HCT116 (cell line): Measurements from ENCODE around the gene AVEN. TPM values are rescaled to one million over a fixed set of nuclear protein-coding genes. Genes with fewer than 3 reads are reported as not detected.

Source experiments
- ATAC-seq: fragments of 200-7000 bp; cut with Tn5 transposase; 2 replicates; pipeline ENCODE4 v1.9.1; 2020; ENCODE audit warnings: mild to moderate bottlenecking, moderate library complexity
- BruUV-seq: library from RNA; stranded (reverse); fragments of 400-500 nt; replicated peaks from 2 replicates; lab custom pipeline; 2021; lab: Mats Ljungman, UMichigan
- CTCF ChIA-PET: fragments of 300-600 bp; sonication (Branson Sonifier 250); formaldehyde crosslinking; loops from one replicate; lab custom pipeline; 2021; ENCODE audit warnings: antibody characterized with exemption; lab: Charles Lee
- POLR2A ChIA-PET: fragments of 300-600, 350-600 bp; sonication (Branson Sonifier 250); formaldehyde crosslinking; loops from one replicate; lab custom pipeline; 2021; ENCODE audit warnings: antibody characterized with exemption; lab: Charles Lee
- RAD21 ChIA-PET, 2 experiments: fragments of 300-600 bp; sonication (Branson Sonifier 250); formaldehyde crosslinking; loops; one replicate each; lab custom pipeline; 2023; ENCODE audit warnings: low total read pairs in 2 of 2; ENCODE audit not compliant: uncharacterized antibody in 2 of 2, unreplicated experiment in 2 of 2, low non-redundant PET in 1 of 2; lab: Charles Lee
- DNase-seq: peaks from one replicate; pipeline ENCODE4 v3.0.0-alpha.2; 2010; ENCODE audit warnings: low read depth, low spot score
- H2AFZ ChIP-seq: fragments of 200-600 bp; shearing (Covaris generic), sonication (generic); 2 replicates; pipeline ENCODE4 v1.6.1; 2017; ENCODE audit warnings: low read depth, mixed run types, mixed read lengths, antibody characterized with exemption, low read length; ENCODE audit not compliant: poor library complexity, severe bottlenecking
- H3K27ac ChIP-seq: 2 replicates; pipeline ENCODE4 v1.5.1; 2012; ENCODE audit warnings: low read depth, low read length
- H3K27me3 ChIP-seq: fragments of 200-600 bp; sonication (generic); 2 replicates; pipeline ENCODE4 v1.6.1; 2016; ENCODE audit warnings: mixed run types, low read length, mixed read lengths; ENCODE audit not compliant: insufficient read depth
- H3K36me3 ChIP-seq, 2 experiments: fragments of 200-500 bp in 1 of 2; fragments of 200-600 bp in 1 of 2; sonication (Bioruptor generic) in 1 of 2; sonication (generic) in 1 of 2; 2 replicates each; pipeline versions ENCODE4 v1.5.1 to v1.6.1; 2014 to 2016; ENCODE audit warnings: low read length in 2 of 2, inconsistent platforms in 1 of 2, mixed read lengths in 1 of 2, mixed run types in 1 of 2; ENCODE audit not compliant: insufficient read depth in 2 of 2, control insufficient read depth in 1 of 2
- H3K4me1 ChIP-seq, 2 experiments: fragments of 200-600 bp in 1 of 2; sonication (generic) in 1 of 2; 2 replicates each; pipeline versions ENCODE4 v1.5.1 to v1.6.1; 2012 to 2017; ENCODE audit warnings: low read length in 2 of 2, inconsistent platforms in 1 of 2, mild to moderate bottlenecking in 1 of 2, mixed read lengths in 1 of 2, mixed run types in 1 of 2, moderate library complexity in 1 of 2; ENCODE audit not compliant: insufficient read depth in 2 of 2, control insufficient read depth in 1 of 2
- H3K4me2 ChIP-seq: fragments of 200-600 bp; sonication (generic); 2 replicates; pipeline ENCODE4 v1.6.1; 2017; ENCODE audit warnings: mixed run types, low read length, mixed read lengths
- H3K4me3 ChIP-seq, 2 experiments: fragments of 200-600 bp in 1 of 2; sonication (generic) in 1 of 2; replicated peaks in 1 of 2; 2 replicates each; pipeline ENCODE4 v1.5.1; 2011 to 2016; ENCODE audit warnings: low read length in 2 of 2, control low read depth in 1 of 2, low read depth in 1 of 2, mild to moderate bottlenecking in 1 of 2, mixed read lengths in 1 of 2, mixed run types in 1 of 2
- H3K79me2 ChIP-seq: fragments of 200-600 bp; sonication (generic); 2 replicates; pipeline ENCODE4 v1.6.1; 2017; ENCODE audit warnings: mild to moderate bottlenecking, mixed run types, low read length, moderate library complexity, mixed read lengths; ENCODE audit not compliant: insufficient read depth
- H3K9ac ChIP-seq: fragments of 200-600 bp; sonication (generic); 2 replicates; pipeline ENCODE4 v1.6.1; 2016; ENCODE audit warnings: low read length, mixed read lengths
- H3K9me2 ChIP-seq: fragments of 200-600 bp; sonication (generic), shearing (Covaris generic); 2 replicates; pipeline ENCODE4 v1.6.1; 2017; ENCODE audit warnings: mixed run types, mild to moderate bottlenecking, moderate library complexity; ENCODE audit not compliant: insufficient read depth
- H3K9me3 ChIP-seq, 2 experiments: fragments of 200-500 bp in 1 of 2; fragments of 200-600 bp in 1 of 2; sonication (Bioruptor generic) in 1 of 2; sonication (generic) in 1 of 2; 2 replicates each; pipeline ENCODE4 v1.6.1; 2014 to 2017; ENCODE audit warnings: low read length in 2 of 2, mixed read lengths in 2 of 2, inconsistent platforms in 1 of 2, low read depth in 1 of 2, mild to moderate bottlenecking in 1 of 2, mixed run types in 1 of 2, moderate library complexity in 1 of 2; ENCODE audit not compliant: control insufficient read depth in 1 of 2, insufficient read depth in 1 of 2
- H4K20me1 ChIP-seq: fragments of 200-600 bp; sonication (generic), shearing (Covaris generic); 2 replicates; pipeline ENCODE4 v1.6.1; 2017; ENCODE audit warnings: mixed run types, mild to moderate bottlenecking, moderate library complexity; ENCODE audit not compliant: insufficient read depth
- ATF3 ChIP-seq: IDR thresholded peaks from 2 replicates; pipeline ENCODE4 v1.6.1; 2012
- CTCF ChIP-seq, 3 experiments: fragments of 200-600 bp in 1 of 3; sonication (generic) in 1 of 3; IDR thresholded peaks in 2 of 3; conservative IDR thresholded peaks in 1 of 3; 2 replicates each; pipeline ENCODE4 v1.5.1; 2012 to 2017; ENCODE audit warnings: low read depth in 2 of 3, low read length in 2 of 3, antibody characterized with exemption in 1 of 3, borderline replicate concordance in 1 of 3, control low read depth in 1 of 3, mild to moderate bottlenecking in 1 of 3, mixed read lengths in 1 of 3, mixed run types in 1 of 3, moderate library complexity in 1 of 3; ENCODE audit not compliant: insufficient read depth in 1 of 3
- EZH2 ChIP-seq: fragments of 200-600 bp; sonication (generic); IDR thresholded peaks from 2 replicates; pipeline ENCODE4 v1.6.1; 2017; ENCODE audit warnings: antibody characterized with exemption, mixed run types
- JUND ChIP-seq: IDR thresholded peaks from 2 replicates; pipeline ENCODE4 v1.6.1; 2012
- MAX ChIP-seq: IDR thresholded peaks from 2 replicates; pipeline ENCODE4 v1.6.1; 2012
- REST ChIP-seq: IDR thresholded peaks from 2 replicates; pipeline ENCODE4 v1.6.1; 2012; ENCODE audit warnings: low read depth
- SIN3A ChIP-seq: IDR thresholded peaks from 2 replicates; pipeline ENCODE4 v1.6.1; 2012; ENCODE audit warnings: low read depth
- SRF ChIP-seq: IDR thresholded peaks from 2 replicates; pipeline ENCODE4 v1.6.1; 2012; ENCODE audit warnings: low read depth
- TCF7L2 ChIP-seq: IDR thresholded peaks from 2 replicates; pipeline ENCODE4 v1.7.0; 2011; ENCODE audit warnings: borderline replicate concordance, inconsistent platforms; ENCODE audit not compliant: insufficient read depth, insufficient read length; ENCODE audit errors: extremely low read depth
- ZBTB33 ChIP-seq: IDR thresholded peaks from 2 replicates; pipeline ENCODE4 v1.6.1; 2011; ENCODE audit warnings: mild to moderate bottlenecking, low read length, moderate library complexity; ENCODE audit not compliant: insufficient replicate concordance; ENCODE audit errors: extremely low read depth
- ZNF274 ChIP-seq: fragments of 200-500 bp; sonication (Bioruptor generic); IDR thresholded peaks from 2 replicates; pipeline ENCODE4 v1.6.1; 2014; ENCODE audit warnings: mild to moderate bottlenecking, low read depth, low read length, inconsistent platforms
- intact Hi-C: fragments of 100-400 bp; cut with micrococcal nuclease; formaldehyde crosslinking; loops from 2 replicates; pipeline ENCODE4 v1.10.0; 2022
- total RNA-seq: library from RNA; stranded (reverse); gene quantifications from one replicate; pipeline ENCODE4 v1.2.1, GENCODE V29; 2021; ENCODE audit not compliant: unreplicated experiment

AVEN gene
- total RNA-seq, 1 experiment from 2014 or later: 6.8 TPM

- H3K9me2 ChIP-seq: no peaks in the 10 kb centered on the region
- RAD21 ChIA-PET: no interaction called here
- POLR2A ChIA-PET: no interaction called here
- H3K36me3 ChIP-seq: no peaks in the 10 kb centered on the region
- no peaks in the 10 kb centered on the region for H3K4me1 ChIP-seq
- H3K9ac ChIP-seq: no peak overlapping the region
- no peak overlapping the region for H3K27ac ChIP-seq
- CTCF ChIA-PET: no interaction called here
- no peak overlapping the region for H2AFZ ChIP-seq
- no peaks in the 10 kb centered on the region for H3K27me3 ChIP-seq
- no TSS peak for BruUV-seq
- intact Hi-C loops: no loop called here
- DNase-seq: no peak
- TF ChIP-seq EZH2: no peak
- no peak for TF ChIP-seq ATF3
- TF ChIP-seq ZNF274: no peak
- H3K9me3 ChIP-seq: no peaks in the 10 kb centered on the region
- H3K4me3 ChIP-seq: no peak overlapping the region
- no peak overlapping the region for H3K4me2 ChIP-seq
- H4K20me1 ChIP-seq: no peaks in the 10 kb centered on the region
- ATAC-seq: no peak
- H3K79me2 ChIP-seq: no peaks in the 10 kb centered on the region
Observed at GRCh38 chr15:33934921-33935320, 104.1 kb downstream of the AVEN start.

GRCh38 chr15:33934396-33934795 lies 104.6 kb downstream of the AVEN start:
- Histone ChIP-seq H3K79me2 (no peaks in the 10 kb centered on the region), H3K27ac (no peak overlapping the region), H3K27me3 (no peaks in the 10 kb centered on the region), H2AFZ (no peak overlapping the region), H3K9me2 (no peaks in the 10 kb centered on the region), H3K9me3 (no peaks in the 10 kb centered on the region), H3K4me3 (no peak overlapping the region), H3K9ac (no peak overlapping the region), H4K20me1 (no peaks in the 10 kb centered on the region), H3K4me2 (no peak overlapping the region), H3K36me3 (no peaks in the 10 kb centered on the region), H3K4me1 (no peaks in the 10 kb centered on the region)
- POLR2A ChIA-PET: interaction anchor here (0.6 kb wide), 1 partner anchor 35 kb away, joined by 3 read pairs; no protein-coding TSS in a partner anchor
- DNase-seq (no peak), ATAC-seq (no peak)
- CTCF ChIA-PET: no interaction called here
- intact Hi-C loops: no loop called here
- no TSS peak for BruUV-seq
- RAD21 ChIA-PET: no interaction called here
- no peak for TF ChIP-seq MAX
- no peak for TF ChIP-seq ATF3
- TF ChIP-seq SRF: no peak
- TF ChIP-seq SIN3A: no peak
- TF ChIP-seq JUND: no peak
- TF ChIP-seq ZBTB33: no peak
- no peak for TF ChIP-seq TCF7L2
- TF ChIP-seq REST: no peak
- TF ChIP-seq CTCF (IDR thresholded peaks at IDR 0.05 in 2 of 3, conservative IDR thresholded peaks at IDR 0.05 in 1 of 3; ENCODE audit: borderline replicate concordance in 1 of 3, insufficient read depth in 1 of 3, low read depth in 2 of 3, low read length in 2 of 3): no peak
